ENCODE results near the gene ANKH.
"Not testable (repeated sequence)": the region's sequence is repeated elsewhere in the genome, so short reads cannot be mapped to it uniquely, and the experiment has no call there.

ANKH gene

DNA sequence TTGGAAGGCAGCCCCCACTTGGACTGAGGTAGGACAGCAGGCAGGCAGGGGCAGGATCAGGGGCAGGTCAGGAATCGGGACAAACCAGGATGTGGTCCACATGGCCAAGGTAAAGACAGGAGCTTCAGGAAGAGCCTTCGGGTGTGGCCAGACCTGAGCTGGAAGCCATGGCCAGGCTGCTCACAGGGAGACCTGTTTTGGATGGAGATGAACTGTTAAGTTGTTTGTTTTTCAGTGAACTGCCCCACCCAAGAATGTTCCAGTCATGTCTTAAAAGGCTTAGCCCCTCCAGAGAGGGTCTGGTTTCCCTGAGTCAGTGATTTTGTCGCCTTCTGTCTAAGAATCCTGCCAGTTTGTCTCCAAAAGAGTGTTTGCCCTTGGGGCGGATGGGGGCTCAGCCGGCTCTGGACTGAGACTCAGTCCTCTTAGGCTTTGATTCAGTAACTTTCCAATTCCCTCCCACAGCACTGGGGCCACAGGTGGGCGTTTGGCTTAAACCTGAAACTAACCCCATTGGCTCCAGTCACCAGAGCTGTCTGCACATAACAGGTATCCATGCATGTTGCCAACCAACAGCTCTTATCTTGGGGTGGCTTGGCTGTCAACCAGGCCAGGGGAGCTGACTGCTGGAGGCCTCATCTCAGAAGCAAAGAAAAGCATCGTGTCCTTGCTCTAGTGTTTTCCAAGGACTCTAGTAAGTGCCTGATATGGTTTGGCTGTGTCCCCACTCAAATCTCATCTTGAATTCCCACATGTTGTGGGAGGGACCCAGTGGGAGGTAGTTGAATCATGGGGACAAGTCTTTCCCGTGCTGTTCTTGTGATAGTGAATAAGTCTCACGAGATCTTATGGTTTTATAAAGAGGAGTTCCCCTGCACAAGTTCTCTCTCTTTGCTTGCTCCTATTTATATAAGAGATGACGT lies 11.3 kb upstream of the ANKH start:
- peaks cover 17% of the 10 kb centered on the region for H3K4me1 ChIP-seq (ENCODE audit: control insufficient read depth, insufficient read depth, low read length)
- no peak overlapping the region for H3K9ac ChIP-seq (ENCODE audit: low read depth, low read length)
- no peaks in the 10 kb centered on the region for H3K36me3 ChIP-seq (ENCODE audit: insufficient read depth, low read length)
- no peak overlapping the region for H3K4me2 ChIP-seq (ENCODE audit: low read length)
- no peak overlapping the region for H3K4me3 ChIP-seq (ENCODE audit: low read length)
- H3K27me3 ChIP-seq (ENCODE audit: control insufficient read depth, insufficient read depth, low read length): no peaks in the 10 kb centered on the region
- no peaks in the 10 kb centered on the region for H3K9me3 ChIP-seq (replicated peaks; ENCODE audit: low read length)

DNA sequence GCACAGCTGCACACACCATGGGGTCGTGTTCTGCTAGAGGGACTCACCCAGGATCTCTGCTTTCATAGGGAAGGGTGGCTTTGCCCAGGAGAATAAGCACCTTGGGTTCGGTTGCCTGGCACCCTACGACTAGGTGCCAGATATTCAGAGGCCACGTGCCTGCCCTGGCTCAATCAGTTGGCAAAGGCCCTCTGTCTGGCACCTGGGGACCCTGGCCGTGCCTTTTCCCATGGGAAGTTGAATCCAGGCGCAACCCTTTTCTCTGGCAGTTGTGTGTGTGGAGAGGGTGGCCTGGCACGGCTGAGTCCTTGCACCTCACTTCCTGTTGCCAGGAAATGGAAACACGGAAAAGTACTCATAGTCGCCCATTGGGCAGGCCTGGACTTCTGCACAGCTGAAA lies 10.2 kb upstream of the ANKH start:
- H3K36me3 ChIP-seq (ENCODE audit: insufficient read depth, low read length): no peaks in the 10 kb centered on the region
- no peaks in the 10 kb centered on the region for H3K9me3 ChIP-seq (replicated peaks; ENCODE audit: low read length)
- H3K4me3 ChIP-seq (ENCODE audit: low read length): no peak overlapping the region
- no peak overlapping the region for H3K4me2 ChIP-seq (ENCODE audit: low read length)
- no peak overlapping the region for H3K9ac ChIP-seq (ENCODE audit: low read depth, low read length)
- no peaks in the 10 kb centered on the region for H3K27me3 ChIP-seq (ENCODE audit: control insufficient read depth, insufficient read depth, low read length)
- H3K4me1 ChIP-seq (ENCODE audit: control insufficient read depth, insufficient read depth, low read length): peaks cover 17% of the 10 kb centered on the region

DNA sequence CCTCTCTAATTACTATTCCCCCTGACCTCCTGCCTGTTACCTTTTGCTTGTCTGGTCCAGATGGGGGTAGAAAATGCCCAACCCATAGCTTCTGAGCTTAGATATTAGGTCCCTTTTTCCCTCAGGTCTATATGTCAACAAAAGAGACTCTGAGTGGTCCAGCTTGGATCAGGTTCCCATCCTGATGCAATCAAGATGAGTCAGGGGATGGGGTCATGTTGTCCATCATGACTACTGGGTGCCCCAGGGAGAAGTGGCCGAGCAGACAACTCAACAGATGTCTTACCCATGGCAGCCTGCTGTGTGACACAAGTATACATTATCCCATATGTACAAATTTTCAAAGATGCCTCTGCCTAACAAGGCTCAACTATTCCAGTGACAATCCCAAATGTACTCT lies 9.1 kb upstream of the ANKH start:
- H3K9ac ChIP-seq (ENCODE audit: low read depth, low read length): no peak overlapping the region
- H3K4me3 ChIP-seq (ENCODE audit: low read length): no peak overlapping the region
- no peaks in the 10 kb centered on the region for H3K36me3 ChIP-seq (ENCODE audit: insufficient read depth, low read length)
- no peaks in the 10 kb centered on the region for H3K27me3 ChIP-seq (ENCODE audit: control insufficient read depth, insufficient read depth, low read length)
- peaks cover 17% of the 10 kb centered on the region for H3K4me1 ChIP-seq (ENCODE audit: control insufficient read depth, insufficient read depth, low read length)
- no peaks in the 10 kb centered on the region for H3K9me3 ChIP-seq (replicated peaks; ENCODE audit: low read length)
- no peak overlapping the region for H3K4me2 ChIP-seq (ENCODE audit: low read length)

DNA sequence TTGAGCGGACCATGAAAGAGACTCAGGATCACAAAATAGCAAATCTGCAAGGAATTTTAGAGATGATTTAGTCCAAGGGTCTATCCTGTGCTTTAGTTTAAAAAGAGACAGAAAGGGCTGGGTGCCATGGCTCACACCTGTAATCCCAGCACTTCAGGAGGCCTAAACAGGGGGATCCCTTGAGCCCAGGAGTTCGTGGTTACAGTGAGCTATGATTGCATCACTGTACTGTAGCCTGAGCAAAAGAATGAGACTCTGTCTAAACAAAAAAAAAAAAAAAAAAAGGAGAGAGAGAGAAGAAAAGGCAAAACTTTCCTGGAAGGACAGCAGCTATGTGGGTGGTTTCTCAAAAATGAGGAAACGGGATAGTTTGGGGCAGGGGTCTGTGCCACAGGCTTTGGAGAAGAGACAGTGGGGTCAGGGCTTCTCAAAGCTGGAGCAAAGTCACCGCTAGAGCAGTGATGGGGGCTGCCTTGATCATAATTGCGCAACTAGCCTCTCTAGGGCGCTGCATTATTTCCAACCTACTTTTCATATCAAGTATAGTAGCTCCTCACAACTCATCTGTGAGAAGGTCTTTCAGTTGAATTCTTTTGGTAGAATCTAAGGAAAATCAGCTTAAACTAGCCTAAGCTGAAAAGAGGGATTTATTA lies 8.5 kb upstream of the ANKH start:
- peaks cover 17% of the 10 kb centered on the region for H3K4me1 ChIP-seq (ENCODE audit: control insufficient read depth, insufficient read depth, low read length)
- H3K9me3 ChIP-seq (replicated peaks; ENCODE audit: low read length): no peaks in the 10 kb centered on the region
- H3K4me3 ChIP-seq (ENCODE audit: low read length): no peak overlapping the region
- H3K9ac ChIP-seq (ENCODE audit: low read depth, low read length): no peak overlapping the region
- H3K27me3 ChIP-seq (ENCODE audit: control insufficient read depth, insufficient read depth, low read length): no peaks in the 10 kb centered on the region
- no peak overlapping the region for H3K4me2 ChIP-seq (ENCODE audit: low read length)
- no peaks in the 10 kb centered on the region for H3K36me3 ChIP-seq (ENCODE audit: insufficient read depth, low read length)

DNA sequence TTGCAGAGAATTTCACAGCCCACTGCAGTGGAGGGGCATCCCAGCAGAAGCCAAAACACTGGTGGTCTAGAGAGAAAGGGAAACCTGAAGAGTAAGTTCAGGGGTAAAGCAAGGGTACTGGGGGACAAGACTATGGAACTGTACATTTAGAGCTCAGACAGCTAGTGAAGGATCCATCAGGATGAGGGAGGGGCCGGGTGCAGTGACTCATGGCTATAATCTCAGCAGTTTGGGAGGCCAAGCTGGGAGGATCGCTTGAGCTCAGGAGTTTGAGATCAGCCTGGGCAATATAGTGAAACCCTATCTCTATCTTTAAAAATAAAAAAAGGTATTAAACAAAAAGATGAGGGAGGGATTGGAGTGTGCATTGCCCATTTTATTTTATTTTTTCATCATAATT lies 7.8 kb upstream of the ANKH start:
- peaks cover 17% of the 10 kb centered on the region for H3K4me1 ChIP-seq (ENCODE audit: control insufficient read depth, insufficient read depth, low read length)
- no peak overlapping the region for H3K9ac ChIP-seq (ENCODE audit: low read depth, low read length)
- H3K4me2 ChIP-seq (ENCODE audit: low read length): no peak overlapping the region
- H3K36me3 ChIP-seq (ENCODE audit: insufficient read depth, low read length): no peaks in the 10 kb centered on the region
- no peak overlapping the region for H3K4me3 ChIP-seq (ENCODE audit: low read length)
- no peaks in the 10 kb centered on the region for H3K9me3 ChIP-seq (replicated peaks; ENCODE audit: low read length)
- H3K27me3 ChIP-seq (ENCODE audit: control insufficient read depth, insufficient read depth, low read length): no peaks in the 10 kb centered on the region

DNA sequence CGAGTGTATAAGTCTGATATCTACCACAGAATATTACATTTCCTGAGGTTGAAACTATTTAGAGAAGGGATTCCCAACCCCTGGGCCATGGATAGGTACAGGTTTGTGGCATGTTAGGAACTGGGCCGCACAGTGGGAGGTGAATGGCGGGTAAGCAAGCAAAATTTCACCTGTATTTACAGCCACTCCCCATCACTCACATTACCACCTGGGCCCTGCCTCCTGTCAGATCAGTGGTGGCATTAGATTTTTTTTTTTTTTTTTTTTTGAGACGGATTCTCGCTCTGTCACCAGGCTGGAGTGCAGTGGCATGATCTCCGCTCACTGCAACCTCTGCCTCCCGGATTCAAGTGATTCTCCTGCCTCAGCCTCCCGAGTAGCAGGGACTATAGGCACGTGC lies 6.6 kb upstream of the ANKH start:
- not testable (repeated sequence) for H3K9me3 ChIP-seq (replicated peaks; ENCODE audit: low read length); H3K36me3 ChIP-seq (ENCODE audit: insufficient read depth, low read length); H3K27me3 ChIP-seq (ENCODE audit: control insufficient read depth, insufficient read depth, low read length); H3K4me2 ChIP-seq (ENCODE audit: low read length); H3K9ac ChIP-seq (ENCODE audit: low read depth, low read length); H3K4me3 ChIP-seq (ENCODE audit: low read length)
- peaks cover 17% of the 10 kb centered on the region for H3K4me1 ChIP-seq (ENCODE audit: control insufficient read depth, insufficient read depth, low read length)

DNA sequence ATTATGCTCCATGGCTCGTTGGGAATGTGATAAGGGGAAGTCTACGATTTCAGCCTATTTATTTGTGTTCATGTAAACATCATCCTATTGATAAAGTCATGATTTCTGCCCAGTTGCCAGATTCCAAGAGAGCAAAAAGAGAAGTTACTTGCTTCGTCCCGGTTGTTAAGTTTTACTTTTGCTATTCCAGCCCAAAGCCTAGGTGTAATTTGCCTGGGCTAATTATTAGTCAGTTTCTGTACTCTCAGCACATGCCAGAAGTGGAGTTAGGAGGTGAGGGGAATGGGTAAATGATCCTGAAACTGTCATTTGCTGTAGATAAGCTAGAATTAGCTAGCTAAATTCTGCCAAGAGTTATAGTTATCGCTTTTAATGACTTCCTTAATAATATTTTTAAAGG lies 4.5 kb upstream of the ANKH start:
- Histone ChIP-seq H3K4me2 (ENCODE audit: low read length) (no peak overlapping the region), H3K9me3 (replicated peaks; ENCODE audit: low read length) (no peaks in the 10 kb centered on the region), H3K4me3 (ENCODE audit: low read length) (no peak overlapping the region), H3K27me3 (ENCODE audit: control insufficient read depth, insufficient read depth, low read length) (no peaks in the 10 kb centered on the region), H3K9ac (ENCODE audit: low read depth, low read length) (no peak overlapping the region), H3K36me3 (ENCODE audit: insufficient read depth, low read length) (no peaks in the 10 kb centered on the region), H3K4me1 (ENCODE audit: control insufficient read depth, insufficient read depth, low read length) (peaks cover 13% of the 10 kb centered on the region)

DNA sequence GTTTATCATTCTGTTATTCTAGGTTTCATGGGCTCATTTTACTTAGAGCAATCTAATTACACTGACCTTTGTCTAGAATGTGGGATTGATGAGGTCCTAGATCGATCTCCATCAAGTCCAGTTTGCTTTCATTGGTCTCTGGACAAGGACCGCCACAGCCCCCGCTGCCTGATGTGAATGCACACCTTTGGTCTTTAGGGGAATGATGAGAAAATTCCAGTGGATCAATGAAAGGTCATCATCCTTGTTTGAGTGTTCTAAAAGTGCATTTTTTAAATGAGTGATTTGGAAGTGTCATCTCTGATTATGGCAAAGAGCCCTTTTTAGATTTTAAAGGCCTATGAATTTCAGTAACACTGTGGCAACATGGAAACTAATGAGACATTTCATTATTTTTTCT lies 2.2 kb upstream of the ANKH start:
- H3K9ac ChIP-seq (ENCODE audit: low read depth, low read length): no peak overlapping the region
- H3K9me3 ChIP-seq (replicated peaks; ENCODE audit: low read length): no peaks in the 10 kb centered on the region
- H3K27me3 ChIP-seq (ENCODE audit: control insufficient read depth, insufficient read depth, low read length): no peaks in the 10 kb centered on the region
- H3K4me3 ChIP-seq (ENCODE audit: low read length): no peak overlapping the region
- peaks cover 18% of the 10 kb centered on the region for H3K4me1 ChIP-seq (ENCODE audit: control insufficient read depth, insufficient read depth, low read length)
- H3K36me3 ChIP-seq (ENCODE audit: insufficient read depth, low read length): no peaks in the 10 kb centered on the region
- no peak overlapping the region for H3K4me2 ChIP-seq (ENCODE audit: low read length)

DNA sequence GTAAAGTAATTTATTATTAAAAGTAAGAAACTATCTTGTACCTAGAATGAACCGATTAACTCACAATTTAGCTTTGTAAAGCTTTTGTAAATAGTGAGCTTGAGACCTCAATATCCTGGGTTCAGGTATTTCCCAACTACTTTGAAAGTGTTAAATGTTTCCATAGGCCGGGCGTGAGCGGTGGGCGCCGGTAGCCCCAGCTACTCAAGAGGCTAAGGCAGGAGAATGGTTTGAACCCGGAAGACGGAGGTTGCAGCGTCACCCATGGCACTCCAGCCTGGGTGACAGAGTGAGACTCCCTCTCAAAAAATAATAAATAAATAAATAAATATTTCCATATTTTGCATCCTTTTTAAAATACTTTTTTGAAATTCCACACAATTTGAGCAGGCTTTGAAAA lies 1.5 kb upstream of the ANKH start:
- Histone ChIP-seq H3K4me3 (ENCODE audit: low read length) (peak overlapping the region; percentile 87), H3K9me3 (replicated peaks; ENCODE audit: low read length) (no peaks in the 10 kb centered on the region)

DNA sequence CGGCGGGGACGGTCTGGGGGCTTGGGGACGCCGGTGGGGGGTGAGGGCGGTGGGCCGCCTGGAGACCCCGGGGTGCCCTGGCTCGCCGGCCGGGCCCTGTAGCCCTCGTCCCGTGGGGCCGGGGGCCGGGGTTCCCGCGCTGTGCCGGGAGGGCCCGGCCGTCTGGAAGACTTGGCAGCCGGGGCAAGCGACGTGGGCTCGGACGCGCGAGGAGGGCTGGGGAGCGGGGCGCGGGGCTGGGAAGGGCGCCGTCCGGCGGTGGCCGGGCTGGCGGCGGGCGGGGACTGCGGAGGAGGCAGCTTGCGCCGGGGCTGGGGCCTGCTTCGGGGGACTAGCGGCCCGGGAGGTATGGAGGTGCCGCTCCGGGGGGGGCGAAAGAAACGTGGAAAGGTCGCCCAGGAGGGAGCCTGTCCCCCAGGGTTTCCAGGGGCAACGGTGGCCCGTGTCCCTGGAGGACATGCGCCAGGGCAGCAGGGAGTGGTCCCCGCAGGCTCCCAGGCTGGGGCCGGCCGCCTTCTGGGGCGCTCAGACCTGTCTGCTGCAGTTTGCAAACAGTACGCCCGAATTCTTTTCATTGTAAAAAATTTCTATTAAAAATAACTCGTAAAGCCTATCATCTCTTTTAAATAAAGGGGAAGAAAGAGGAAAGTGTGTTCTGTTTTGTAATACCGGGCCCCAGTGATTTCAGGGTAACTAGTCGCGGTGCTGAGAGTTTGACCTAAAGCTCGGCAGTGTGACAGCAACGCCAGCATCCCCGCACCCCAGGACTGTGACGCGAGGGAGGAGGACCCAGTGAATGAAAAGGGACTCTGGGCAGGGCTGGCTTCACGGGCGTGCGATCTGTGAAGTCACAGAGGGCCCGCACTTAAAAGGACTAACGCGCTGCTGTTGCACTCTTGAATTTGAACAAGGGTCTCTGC lies 752 bp upstream of the ANKH start:
- H3K27me3 ChIP-seq (ENCODE audit: control insufficient read depth, insufficient read depth, low read length): no peaks in the 10 kb centered on the region
- peak overlapping the region; percentile 92 for H3K9ac ChIP-seq (ENCODE audit: low read depth, low read length)
- H3K4me3 ChIP-seq (ENCODE audit: low read length): peak overlapping the region; percentile 87
- H3K4me2 ChIP-seq (ENCODE audit: low read length): peak overlapping the region; percentile 97
- peaks cover 18% of the 10 kb centered on the region for H3K4me1 ChIP-seq (ENCODE audit: control insufficient read depth, insufficient read depth, low read length)
- no peaks in the 10 kb centered on the region for H3K9me3 ChIP-seq (replicated peaks; ENCODE audit: low read length)
- H3K36me3 ChIP-seq (ENCODE audit: insufficient read depth, low read length): no peaks in the 10 kb centered on the region

More for the DNA sequence above, 1.5 kb upstream of the ANKH start:
- Histone ChIP-seq H3K36me3 (ENCODE audit: insufficient read depth, low read length) (no peaks in the 10 kb centered on the region), H3K9ac (ENCODE audit: low read depth, low read length) (peak overlapping the region; percentile 92), H3K4me2 (ENCODE audit: low read length) (peak overlapping the region; percentile 97), H3K4me1 (ENCODE audit: control insufficient read depth, insufficient read depth, low read length) (peaks cover 18% of the 10 kb centered on the region), H3K27me3 (ENCODE audit: control insufficient read depth, insufficient read depth, low read length) (no peaks in the 10 kb centered on the region)

Data from skeletal muscle satellite cell (primary cell).